ENCODE results near the gene TRAK2.

GRCh38 chr2:201401815-201402214, 49.4 kb downstream of the TRAK2 start:
- TF ChIP-seq CTCF (IDR thresholded peaks at IDR 0.05) (no peak), POLR2A (IDR thresholded peaks at IDR 0.05) (no peak), EP300 (IDR thresholded peaks at IDR 0.05) (no peak)

All from stomach (tissue), 4 donors.